Choroid plexus epithelial cell (primary cell): ENCODE results near the gene PFKP.
"Not testable (repeated sequence)": the region's sequence is repeated elsewhere in the genome, so short reads cannot be mapped to it uniquely, and the experiment has no call there.

ENCODE experiments used
- DNase-seq: peaks from one replicate; pipeline ENCODE4 v3.0.0-alpha.2; 2010; ENCODE audit warnings: low read depth
- H3K4me3 ChIP-seq: 2 replicates; pipeline ENCODE4 v1.5.1; 2011; ENCODE audit warnings: low read depth, mild to moderate bottlenecking, control low read depth, low read length, moderate library complexity
- TF ChIP-seq, protein P1 (sequence below): conservative IDR thresholded peaks from 2 replicates; pipeline ENCODE4 v1.5.1; 2011; ENCODE audit warnings: low read depth, mild to moderate bottlenecking, control low read depth, inconsistent platforms, low read length, moderate library complexity

The PFKP gene

DNA sequence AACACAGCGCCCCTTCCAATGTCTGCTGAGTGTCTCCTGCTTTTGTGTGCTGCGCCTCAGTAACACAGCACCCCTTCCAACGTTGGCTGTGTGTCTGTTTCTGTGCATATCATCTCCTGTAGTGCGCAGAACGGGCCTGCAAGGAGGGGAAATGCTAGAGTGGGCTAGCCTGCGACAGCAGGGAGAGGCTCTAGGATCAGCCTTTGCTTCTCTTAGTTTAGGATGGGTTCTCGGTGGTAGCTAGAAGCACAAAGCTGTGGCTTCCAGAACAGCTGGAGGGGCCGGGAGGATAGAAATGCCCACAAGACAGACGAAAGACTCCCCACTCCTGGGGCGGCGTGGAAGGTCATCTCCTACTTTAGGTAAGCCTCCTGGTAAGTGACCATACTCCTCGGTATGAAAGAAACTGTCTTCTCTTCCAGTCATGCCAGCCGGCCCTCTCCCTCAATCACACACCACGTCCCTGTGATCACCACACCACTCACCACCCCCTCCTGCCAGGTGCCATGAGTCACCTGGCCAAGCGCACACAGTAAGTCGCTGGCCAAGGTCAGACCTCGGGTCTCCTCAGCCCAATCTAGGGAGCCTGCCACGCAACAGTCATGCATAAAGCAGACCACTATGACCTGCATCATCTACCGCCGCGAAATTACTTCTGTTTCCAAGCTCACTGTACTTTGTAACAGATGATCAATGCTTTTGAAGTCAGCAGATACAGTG is 100.4 kb downstream of the PFKP start:
- TF ChIP-seq, protein P1, sequence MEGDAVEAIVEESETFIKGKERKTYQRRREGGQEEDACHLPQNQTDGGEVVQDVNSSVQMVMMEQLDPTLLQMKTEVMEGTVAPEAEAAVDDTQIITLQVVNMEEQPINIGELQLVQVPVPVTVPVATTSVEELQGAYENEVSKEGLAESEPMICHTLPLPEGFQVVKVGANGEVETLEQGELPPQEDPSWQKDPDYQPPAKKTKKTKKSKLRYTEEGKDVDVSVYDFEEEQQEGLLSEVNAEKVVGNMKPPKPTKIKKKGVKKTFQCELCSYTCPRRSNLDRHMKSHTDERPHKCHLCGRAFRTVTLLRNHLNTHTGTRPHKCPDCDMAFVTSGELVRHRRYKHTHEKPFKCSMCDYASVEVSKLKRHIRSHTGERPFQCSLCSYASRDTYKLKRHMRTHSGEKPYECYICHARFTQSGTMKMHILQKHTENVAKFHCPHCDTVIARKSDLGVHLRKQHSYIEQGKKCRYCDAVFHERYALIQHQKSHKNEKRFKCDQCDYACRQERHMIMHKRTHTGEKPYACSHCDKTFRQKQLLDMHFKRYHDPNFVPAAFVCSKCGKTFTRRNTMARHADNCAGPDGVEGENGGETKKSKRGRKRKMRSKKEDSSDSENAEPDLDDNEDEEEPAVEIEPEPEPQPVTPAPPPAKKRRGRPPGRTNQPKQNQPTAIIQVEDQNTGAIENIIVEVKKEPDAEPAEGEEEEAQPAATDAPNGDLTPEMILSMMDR = no peak
- no peak for DNase-seq
- H3K4me3 ChIP-seq = no peak overlapping the region

DNA sequence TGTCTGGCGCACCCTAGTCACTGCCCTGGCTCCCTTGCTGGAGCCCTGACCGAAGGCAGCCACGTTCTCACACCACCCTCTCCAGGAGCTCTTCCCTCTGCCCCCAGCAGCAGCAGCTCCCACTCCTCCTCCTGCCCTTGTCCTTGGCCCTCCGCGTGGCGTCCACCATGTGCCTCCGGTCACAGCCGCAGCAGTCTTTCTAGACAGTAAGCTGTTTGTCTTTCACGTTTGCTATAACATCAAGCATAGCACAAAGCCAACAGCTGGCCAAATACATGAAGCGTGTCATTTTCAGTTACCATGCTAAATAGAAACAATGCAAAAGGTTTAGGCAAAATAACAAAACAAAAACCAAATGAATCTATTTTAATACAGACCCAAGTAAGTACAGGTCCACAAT is 101.9 kb downstream of the PFKP start:
- TF ChIP-seq, protein P1 = no peak
- H3K4me3 ChIP-seq = no peak overlapping the region
- no peak for DNase-seq

DNA sequence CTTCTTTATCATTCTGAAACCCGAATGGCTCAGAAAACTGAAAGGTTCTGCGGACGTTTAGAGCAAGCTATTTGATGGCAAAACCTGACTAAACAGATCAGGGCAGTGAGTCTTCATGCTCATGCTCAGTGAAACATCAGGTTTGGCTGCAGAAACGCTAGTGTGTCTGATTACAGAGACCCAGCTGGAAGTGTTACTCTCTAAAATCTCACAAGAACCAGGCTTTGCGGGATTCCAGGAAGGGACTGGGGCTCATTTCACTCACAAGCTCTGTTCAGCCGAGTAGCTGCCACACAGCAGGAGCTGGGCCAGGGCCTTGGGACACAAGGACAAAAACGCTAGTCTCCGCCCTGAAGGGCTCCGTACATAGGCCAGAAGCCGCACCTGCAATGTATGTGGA is 102.3 kb downstream of the PFKP start:
- no peak for DNase-seq
- no peak overlapping the region for H3K4me3 ChIP-seq
- TF ChIP-seq, protein P1 = no peak

DNA sequence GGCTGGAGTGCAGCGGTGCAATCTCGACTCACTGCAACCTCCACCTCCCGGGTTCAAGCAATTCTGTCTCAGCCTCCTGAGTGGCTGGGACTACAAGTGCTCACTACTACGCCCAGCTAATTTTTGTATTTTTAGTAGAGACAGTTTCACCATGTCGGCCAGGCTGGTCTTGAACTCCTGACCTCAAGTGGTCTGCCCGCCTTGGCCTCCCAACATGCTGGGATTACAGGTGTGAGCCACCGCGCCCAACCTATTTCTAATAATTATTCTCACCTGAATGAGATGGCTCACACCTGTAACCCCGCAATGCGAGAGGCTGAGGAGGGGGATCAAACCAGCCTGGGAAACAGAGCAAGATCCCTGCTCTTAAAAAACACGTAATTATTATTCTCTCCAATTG is 104.1 kb downstream of the PFKP start:
- peak overlapping the region; percentile 94 for H3K4me3 ChIP-seq
- DNase-seq = not testable (repeated sequence)

DNA sequence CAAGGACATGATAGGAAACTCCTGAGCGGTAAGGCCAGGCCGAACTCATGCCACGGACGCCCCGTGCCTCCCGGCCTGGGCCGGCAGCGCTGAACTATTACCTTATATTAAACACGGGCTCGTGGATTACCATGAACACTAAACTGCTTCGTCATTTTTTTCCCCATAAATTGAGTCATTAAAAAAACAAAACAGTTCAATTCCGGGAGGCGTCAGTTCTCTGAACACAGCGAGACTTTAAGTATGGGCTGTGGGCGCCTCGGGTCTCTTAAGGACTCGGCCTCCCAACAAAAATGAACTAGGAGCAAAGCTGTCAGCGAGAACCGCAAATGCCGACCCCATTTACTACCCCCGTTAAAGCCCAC is 104.7 kb downstream of the PFKP start:
- TF ChIP-seq, protein P1 = no peak
- DNase-seq = peak; percentile 69
- H3K4me3 ChIP-seq = peak overlapping the region; percentile 94

DNA sequence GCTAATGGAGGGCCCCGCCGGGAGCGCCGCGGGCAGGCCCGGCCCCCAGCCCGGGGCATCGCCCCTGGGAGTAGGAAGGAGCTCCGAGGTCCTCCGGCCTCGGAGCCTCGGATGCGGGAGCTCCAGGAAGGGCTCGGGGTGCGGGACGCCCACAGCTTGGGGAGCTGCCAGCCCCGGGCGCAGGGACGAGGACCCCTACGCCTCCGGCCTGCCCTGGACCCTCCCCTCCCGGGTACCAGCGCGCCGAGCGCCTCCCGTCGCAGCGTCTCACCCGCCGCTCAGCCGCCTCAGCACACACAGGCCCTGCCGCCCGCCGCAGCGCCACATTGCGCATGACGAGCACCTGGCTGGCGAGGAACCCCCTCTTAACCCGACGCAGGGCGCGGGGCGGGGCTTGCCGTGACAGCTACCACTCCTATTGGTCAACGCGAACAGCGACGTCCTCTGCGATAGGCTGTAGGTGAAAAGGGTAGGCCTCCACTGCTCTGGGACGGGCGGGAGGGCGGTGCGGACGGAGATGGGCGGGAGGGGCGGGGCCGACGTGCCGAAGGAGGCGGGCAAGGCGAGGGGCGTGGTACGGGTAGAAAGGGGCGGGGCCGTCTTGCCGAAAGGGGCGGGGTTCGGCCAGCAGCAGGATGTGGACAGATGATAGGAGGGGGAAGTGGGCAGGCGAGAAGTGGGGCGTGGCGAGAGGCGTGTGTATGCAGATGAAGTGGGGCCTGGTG is 105.3 kb downstream of the PFKP start, which contains the start of gene PITRM1:
TSS of gene PITRM1 (minus strand) at position 337 of the 725 bp plus-strand sequence. CDS start at position 327, 10 bp downstream.
- H3K4me3 ChIP-seq = peak within 1 kb of the TSS; percentile 94
- DNase-seq = peak; percentile 100
- TF ChIP-seq, protein P1 = no peak

DNA sequence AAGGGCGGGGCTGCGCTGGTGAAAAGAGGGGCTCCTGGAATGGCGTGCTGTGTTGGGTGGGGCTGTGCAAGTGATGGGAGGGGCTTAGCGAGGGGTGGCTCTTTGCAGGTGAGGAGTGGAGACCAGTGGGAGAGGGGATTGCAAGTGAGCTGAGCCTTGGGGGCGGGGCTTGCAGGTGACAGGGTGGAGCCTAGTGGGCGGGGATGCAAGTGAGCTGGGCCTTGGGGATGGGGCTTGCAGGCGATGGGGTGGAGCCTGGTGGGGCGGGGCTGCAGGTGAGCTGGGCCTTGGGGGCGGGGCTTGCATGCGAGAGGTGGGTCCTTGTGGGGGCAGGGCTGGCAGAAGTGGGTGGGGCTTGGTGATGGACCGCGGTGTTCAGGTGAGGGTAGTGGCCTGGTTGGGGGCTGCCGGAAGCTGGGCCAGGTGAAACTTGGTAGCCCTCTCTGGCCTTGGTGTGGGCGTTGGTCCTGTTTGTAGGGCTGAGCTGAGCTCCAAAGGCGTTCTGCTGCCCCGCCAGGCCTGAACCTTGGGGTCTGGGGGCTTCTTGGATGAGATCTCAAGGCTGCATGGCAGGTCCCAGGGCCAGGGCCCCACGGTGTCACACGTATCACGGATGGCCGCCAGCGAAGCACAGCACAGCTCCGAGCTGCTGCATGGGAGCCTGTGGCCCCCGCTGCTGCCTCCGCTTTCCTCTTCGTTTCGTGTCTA is 106.0 kb downstream of the PFKP start:
- H3K4me3 ChIP-seq = peak overlapping the region; percentile 57
- DNase-seq = no peak
- TF ChIP-seq, protein P1 = no peak
